Measurements from ENCODE around the gene PKMYT1.

- no peak for TF ChIP-seq CTCF (optimal IDR thresholded peaks at IDR 0.05 in 1 of 3, IDR thresholded peaks at IDR 0.05 in 1 of 3, conservative IDR thresholded peaks at IDR 0.05 in 1 of 3; ENCODE audit: extremely low read depth in 1 of 3, insufficient read depth in 2 of 3, low read length in 3 of 3)
- TF ChIP-seq EZH2 (IDR thresholded peaks at IDR 0.05; ENCODE audit: low read length): no peak
Observed at GRCh38 chr16:2974319-2975056, 5.8 kb downstream of the PKMYT1 start.
